ENCODE measurements around the gene ANKK1.

The ANKK1 gene

GRCh38 chr11:113431746-113432145, 44.2 kb downstream of the ANKK1 start:
- Histone ChIP-seq H3K9me3 (no peaks in the 10 kb centered on the region), H3K27ac (no peak overlapping the region)

DNA sequence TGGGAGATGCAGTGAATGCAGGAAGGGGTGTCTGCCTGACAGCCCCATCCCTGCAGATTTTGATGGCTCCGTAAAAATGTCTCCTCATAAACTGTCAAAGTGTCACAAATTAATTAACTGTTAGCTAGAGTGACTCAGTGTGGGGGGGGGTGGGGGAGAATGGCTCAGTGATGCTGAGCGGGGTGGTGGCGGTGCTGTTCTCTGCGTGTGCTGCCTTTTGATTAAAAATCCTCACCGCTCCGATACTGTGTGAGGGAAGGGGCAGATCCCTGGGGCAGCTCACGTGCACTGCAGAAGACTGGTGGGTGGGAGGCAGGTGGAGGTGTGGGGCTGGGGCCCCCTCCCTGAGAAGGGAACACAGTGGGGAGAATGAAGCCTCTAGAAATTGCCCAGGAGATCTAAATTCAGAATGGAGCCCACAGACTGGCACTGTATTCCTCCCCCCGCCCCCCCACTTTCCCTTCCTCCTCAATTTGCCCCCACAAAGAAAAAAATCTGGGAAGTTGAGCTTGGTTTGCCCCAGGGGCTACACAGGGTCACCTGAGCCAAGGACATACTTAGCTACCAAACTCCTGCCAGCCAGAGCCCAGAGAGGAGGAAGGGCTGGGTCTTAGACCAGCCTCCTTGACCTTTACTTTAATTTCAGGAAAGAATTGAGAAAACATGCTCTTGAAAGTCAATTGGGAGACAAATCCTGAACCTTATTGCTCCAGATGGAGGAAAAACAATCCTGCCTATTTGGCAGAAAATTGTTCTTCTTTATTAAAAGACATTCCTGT, 47.8 kb downstream of the ANKK1 start:
- Histone ChIP-seq H3K27me3 (no peaks in the 10 kb centered on the region), H3K36me3 (no peaks in the 10 kb centered on the region), H3K4me1 (ENCODE audit: control insufficient read depth in 1 of 2, insufficient read depth in 1 of 2, low read depth in 1 of 2, low read length in 1 of 2) (no peaks in the 10 kb centered on the region), H3K4me3 (ENCODE audit: low read depth in 1 of 2, low read length in 1 of 2) (no peak overlapping the region), H3K27ac (no peak overlapping the region), H3K9me3 (no peaks in the 10 kb centered on the region)
- TF ChIP-seq, protein P1, sequence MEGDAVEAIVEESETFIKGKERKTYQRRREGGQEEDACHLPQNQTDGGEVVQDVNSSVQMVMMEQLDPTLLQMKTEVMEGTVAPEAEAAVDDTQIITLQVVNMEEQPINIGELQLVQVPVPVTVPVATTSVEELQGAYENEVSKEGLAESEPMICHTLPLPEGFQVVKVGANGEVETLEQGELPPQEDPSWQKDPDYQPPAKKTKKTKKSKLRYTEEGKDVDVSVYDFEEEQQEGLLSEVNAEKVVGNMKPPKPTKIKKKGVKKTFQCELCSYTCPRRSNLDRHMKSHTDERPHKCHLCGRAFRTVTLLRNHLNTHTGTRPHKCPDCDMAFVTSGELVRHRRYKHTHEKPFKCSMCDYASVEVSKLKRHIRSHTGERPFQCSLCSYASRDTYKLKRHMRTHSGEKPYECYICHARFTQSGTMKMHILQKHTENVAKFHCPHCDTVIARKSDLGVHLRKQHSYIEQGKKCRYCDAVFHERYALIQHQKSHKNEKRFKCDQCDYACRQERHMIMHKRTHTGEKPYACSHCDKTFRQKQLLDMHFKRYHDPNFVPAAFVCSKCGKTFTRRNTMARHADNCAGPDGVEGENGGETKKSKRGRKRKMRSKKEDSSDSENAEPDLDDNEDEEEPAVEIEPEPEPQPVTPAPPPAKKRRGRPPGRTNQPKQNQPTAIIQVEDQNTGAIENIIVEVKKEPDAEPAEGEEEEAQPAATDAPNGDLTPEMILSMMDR (IDR thresholded peaks at IDR 0.05): no peak

More at GRCh38 chr11:113431746-113432145, 44.2 kb downstream of the ANKK1 start:
- Histone ChIP-seq H3K4me3 (ENCODE audit: low read depth in 1 of 2, low read length in 1 of 2) (no peak overlapping the region), H3K27me3 (no peaks in the 10 kb centered on the region), H3K4me1 (ENCODE audit: control insufficient read depth in 1 of 2, insufficient read depth in 1 of 2, low read depth in 1 of 2, low read length in 1 of 2) (no peaks in the 10 kb centered on the region), H3K36me3 (no peaks in the 10 kb centered on the region)
- TF ChIP-seq, protein P1 (IDR thresholded peaks at IDR 0.05): no peak

DNA sequence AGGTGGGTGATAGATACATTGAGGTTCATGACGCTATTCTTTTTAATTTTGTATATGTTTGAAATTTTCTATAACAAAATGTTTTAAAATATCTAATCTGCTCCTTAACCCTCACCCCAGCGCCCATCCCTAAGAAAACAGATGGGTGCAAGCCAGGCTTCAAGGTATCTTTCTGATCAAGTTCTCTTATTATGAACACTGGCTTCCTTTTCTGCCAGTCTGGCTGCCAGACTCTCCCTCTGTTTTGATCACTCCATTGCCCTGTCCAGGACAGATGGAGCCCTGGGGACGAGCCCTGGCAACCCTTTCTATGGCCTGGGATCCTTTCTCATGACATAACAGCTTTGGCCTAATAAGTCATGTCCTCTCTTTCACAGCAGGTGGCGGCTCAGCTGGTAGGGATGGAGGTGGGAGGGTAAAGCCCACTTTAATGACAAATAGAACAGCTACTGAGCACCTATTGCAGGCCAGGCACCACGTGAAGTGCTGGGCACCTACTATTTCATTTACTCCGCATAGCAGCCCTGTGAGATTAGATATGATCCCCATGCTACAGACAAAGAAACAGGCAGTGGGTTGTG, 49.2 kb downstream of the ANKK1 start:
- Histone ChIP-seq H3K36me3 (no peaks in the 10 kb centered on the region), H3K27me3 (no peaks in the 10 kb centered on the region), H3K9me3 (no peaks in the 10 kb centered on the region), H3K4me3 (ENCODE audit: low read depth in 1 of 2, low read length in 1 of 2) (no peak overlapping the region), H3K4me1 (ENCODE audit: control insufficient read depth in 1 of 2, insufficient read depth in 1 of 2, low read depth in 1 of 2, low read length in 1 of 2) (no peaks in the 10 kb centered on the region), H3K27ac (no peak overlapping the region)
- TF ChIP-seq, protein P1 (IDR thresholded peaks at IDR 0.05): no peak

DNA sequence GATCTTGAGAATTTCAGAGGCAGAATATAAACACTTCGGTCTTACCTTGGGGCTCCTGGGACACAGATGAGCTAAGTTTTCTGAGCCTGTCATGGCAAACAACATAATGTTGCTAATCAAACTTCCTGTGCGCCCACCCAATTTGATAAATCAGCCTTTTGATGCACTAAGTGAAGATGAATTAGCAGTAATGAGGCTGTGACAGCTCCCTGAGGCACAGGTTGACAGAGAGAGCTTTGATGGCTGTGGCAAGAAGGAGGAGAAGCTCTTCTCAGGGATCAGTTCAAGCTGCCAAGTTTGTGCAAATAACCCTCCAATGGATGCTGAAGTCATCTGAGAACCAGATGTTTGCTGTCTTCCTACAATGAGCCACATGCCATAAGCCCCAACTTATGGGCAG, 53.2 kb downstream of the ANKK1 start:
- Histone ChIP-seq H3K4me3 (ENCODE audit: low read depth in 1 of 2, low read length in 1 of 2) (no peak overlapping the region), H3K9me3 (no peaks in the 10 kb centered on the region), H3K36me3 (no peaks in the 10 kb centered on the region), H3K27me3 (no peaks in the 10 kb centered on the region), H3K4me1 (ENCODE audit: control insufficient read depth in 1 of 2, insufficient read depth in 1 of 2, low read depth in 1 of 2, low read length in 1 of 2) (no peaks in the 10 kb centered on the region), H3K27ac (no peak overlapping the region)
- TF ChIP-seq, protein P1 (IDR thresholded peaks at IDR 0.05): no peak

DNA sequence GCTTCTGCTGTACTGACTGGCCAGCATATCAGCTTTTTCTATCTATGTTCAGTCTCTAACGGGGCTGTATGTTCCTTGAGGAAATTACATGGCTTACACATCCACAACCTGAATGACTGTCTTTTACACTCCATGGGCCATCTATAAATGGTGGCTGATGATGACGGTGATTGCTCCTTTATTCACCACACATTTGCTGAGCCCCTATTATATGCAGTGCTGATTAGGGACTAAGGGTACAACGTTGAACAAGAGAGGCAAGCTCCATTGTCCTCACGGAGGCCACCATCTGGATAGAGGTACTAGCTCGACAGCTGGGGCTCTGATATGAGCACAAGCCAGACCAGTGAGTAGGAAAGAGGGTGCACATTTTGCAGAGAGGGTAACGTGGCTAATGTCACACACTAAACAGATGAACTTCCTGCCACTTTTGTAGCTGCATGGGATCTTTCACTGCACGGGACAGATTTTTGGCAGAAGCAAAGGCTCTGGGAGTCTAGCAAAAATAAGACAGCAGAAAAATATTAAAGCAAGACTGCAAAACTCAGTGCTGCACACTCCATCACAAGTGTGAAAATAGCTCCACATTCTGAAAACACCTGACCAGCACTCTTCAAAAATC, 57.0 kb downstream of the ANKK1 start:
- H3K4me3 ChIP-seq (ENCODE audit: low read depth in 1 of 2, low read length in 1 of 2): no peak overlapping the region
- H3K27me3 ChIP-seq: no peaks in the 10 kb centered on the region
- H3K36me3 ChIP-seq: no peaks in the 10 kb centered on the region
- no peak overlapping the region for H3K27ac ChIP-seq
- H3K4me1 ChIP-seq (ENCODE audit: control insufficient read depth in 1 of 2, insufficient read depth in 1 of 2, low read depth in 1 of 2, low read length in 1 of 2): no peaks in the 10 kb centered on the region
- TF ChIP-seq, protein P1 (IDR thresholded peaks at IDR 0.05): no peak
- no peaks in the 10 kb centered on the region for H3K9me3 ChIP-seq
